GM21825 (cell line): ENCODE measurements around the gene DHX8.

Experiments
- ATAC-seq: cut with Tn5 transposase; IDR thresholded peaks from one replicate; pipeline ENCODE4 v1.9.1; 2021; ENCODE audit warnings: mild to moderate bottlenecking, moderate library complexity; ENCODE audit not compliant: unreplicated experiment

DHX8 gene

DNA sequence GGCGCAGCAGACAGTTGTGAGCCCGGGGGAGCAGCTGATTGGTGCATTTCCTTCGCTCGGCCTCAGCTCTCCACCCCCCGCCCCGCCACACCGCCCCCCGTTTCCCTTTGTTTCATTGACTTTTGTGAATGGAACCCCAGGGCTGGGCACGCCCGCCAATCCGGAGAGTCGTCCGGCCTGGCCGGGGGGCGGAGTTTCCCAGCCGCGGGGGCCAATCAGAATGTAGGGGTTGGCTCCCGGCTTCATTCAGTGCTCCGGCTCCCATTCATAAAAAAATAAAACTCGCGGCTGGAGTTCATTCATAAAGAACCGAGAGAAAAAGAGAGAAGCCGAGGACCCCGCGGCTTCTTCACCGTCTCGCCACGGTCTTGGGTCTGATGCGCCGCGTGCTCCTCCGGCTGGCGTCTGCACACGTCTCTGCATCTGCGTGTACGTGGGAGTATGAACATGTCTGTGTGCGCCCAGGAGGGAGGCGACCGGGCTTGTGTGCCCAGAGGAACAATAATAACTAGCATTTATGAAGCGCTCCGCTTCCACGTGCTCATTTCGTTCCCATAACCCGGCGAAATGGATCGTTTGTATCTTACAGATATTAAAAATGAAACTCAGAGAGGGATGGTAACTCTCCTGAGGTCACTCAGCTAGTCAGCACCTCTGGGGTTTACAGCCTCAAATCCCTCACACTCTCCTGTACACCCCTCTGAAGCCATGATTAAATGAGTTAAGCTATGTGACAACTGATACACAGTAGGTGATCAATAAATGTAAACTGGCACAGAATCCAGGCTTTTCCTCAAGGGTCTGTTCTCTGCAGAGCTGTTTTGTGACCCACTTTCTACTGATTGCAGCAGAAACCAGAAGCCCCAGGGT lies 62.8 kb downstream of the DHX8 start, which contains the start of gene ETV4:
Gene ETV4, minus strand, starts transcription at position 22 of the 870 bp plus-strand sequence. CDS start 723 bp downstream, outside the sequence.
- ATAC-seq = peak; percentile 67

GRCh38 chr17:43547189-43547550 lies 63.4 kb downstream of the DHX8 start:
- no peak for ATAC-seq

DNA sequence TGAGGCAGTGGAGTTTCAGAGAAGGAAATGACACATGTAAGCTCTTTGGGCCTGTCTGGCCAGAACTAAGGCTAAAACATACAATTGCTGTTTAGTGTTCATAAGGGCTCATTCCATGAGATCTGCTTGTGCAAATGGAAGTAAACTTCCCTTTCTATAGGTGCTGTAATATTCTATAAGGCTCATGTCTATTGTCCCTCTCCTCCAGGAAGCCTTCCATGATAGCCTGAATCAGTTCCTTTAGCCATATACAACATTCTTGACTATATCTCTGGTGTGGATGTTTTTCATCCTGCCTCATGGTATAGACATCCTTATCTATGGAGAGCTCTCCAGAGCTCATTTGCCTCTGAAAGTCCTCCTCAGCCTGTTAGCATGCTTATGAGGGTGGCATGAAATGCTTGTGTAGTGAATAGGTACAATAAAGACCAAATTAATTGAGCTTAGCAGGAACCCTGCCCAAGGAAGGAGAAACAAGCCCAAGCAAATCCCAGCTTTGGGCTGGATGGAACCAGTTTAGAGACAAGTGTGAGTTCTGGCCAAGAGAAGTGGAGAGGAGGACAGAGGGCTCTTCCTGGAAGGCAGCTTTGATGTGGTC lies 64.0 kb downstream of the DHX8 start:
- no peak for ATAC-seq

GRCh38 chr17:43548689-43549379 lies 65.1 kb downstream of the DHX8 start:
- ATAC-seq = no peak

DNA sequence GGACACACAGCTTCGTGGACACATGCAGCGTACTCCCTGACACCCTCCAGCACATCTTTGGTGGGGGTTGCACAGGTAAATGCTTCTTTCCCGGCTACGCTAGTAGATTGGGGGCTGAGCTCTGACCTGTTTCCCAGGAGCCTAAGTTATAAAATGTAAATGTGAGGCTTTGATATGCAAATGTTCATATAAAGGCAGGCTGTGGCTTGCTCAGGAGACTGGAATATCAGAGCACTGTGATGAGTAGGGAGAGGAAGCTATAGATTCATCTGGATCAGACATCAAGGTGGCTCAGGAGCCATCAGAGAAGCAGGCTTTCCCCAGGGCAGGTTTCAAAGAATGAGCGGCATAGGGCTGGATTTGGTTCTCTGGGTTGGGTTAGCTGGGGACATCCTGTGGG lies 65.7 kb downstream of the DHX8 start:
- no peak for ATAC-seq

DNA sequence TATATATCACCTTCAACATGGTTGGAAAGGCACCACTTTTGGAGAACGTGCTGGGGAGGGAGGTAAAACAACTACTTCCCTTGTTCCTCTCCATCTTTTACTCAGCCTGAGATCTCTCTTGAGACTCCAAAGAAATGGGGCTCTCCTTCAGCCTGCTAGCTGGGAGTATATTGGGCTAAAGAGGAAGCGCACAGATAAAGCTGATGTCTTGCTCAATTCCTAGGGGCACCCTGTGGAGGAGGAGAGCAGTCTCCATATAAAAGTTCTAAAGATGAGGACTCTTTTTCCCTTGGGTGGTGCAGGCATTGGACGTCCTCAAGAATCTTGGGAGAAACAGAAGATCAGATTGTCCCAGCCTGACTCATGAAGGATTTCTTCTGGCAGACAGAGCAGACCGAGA lies 67.0 kb downstream of the DHX8 start:
- ATAC-seq = no peak

DNA sequence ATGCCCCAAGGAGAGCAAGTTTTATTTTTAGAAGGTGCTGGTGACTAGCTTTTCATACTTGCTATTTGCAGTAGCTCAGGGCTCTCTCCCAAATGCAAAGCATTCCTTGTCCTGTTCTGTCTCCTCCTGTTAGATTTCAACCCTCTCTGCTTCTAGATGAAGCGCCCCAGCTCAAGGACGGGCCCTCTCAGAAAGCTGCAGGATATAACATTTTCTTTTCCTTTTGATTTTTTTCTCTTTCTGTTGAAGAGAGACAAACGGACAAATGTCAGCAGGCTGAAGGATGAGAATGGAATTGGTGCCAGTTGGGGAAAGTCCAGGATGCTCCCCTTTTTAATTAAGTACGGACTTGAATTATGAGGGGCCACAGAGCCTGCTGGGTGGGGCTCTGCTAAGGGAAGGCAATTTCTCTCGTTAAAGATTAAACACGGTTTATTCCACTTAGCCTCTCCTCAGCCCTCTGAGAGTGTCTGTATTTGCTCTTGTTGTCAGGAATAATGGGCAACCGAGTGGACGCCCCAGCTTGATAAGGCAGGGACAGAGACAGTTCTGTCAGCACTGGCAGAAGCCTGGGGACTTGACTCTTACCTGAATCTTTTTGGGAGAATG lies 68.6 kb downstream of the DHX8 start:
- no peak for ATAC-seq

- no peak for ATAC-seq
Observed at GRCh38 chr17:43553573-43553972, 69.8 kb downstream of the DHX8 start.

GRCh38 chr17:43554857-43555256 lies 71.1 kb downstream of the DHX8 start:
- ATAC-seq = no peak

GRCh38 chr17:43556292-43556691 lies 72.5 kb downstream of the DHX8 start:
- ATAC-seq = no peak

DNA sequence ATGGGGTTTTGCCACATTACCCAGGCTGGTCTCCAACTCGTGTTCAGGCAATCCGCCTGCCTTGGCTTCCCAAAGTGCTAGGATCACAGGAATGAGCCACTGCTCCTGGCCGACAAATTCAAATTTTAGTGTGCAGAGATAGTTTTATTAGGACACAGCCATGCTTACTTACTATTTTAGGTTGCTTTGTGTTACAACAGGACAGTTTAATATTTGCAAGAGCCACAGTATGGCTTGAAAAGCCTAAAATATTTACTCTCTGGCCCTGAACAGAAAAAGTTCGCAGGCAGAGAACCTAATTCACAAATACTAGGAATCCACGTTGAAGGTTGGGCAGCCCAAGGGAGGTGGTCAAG lies 75.0 kb downstream of the DHX8 start:
- no peak for ATAC-seq

DNA sequence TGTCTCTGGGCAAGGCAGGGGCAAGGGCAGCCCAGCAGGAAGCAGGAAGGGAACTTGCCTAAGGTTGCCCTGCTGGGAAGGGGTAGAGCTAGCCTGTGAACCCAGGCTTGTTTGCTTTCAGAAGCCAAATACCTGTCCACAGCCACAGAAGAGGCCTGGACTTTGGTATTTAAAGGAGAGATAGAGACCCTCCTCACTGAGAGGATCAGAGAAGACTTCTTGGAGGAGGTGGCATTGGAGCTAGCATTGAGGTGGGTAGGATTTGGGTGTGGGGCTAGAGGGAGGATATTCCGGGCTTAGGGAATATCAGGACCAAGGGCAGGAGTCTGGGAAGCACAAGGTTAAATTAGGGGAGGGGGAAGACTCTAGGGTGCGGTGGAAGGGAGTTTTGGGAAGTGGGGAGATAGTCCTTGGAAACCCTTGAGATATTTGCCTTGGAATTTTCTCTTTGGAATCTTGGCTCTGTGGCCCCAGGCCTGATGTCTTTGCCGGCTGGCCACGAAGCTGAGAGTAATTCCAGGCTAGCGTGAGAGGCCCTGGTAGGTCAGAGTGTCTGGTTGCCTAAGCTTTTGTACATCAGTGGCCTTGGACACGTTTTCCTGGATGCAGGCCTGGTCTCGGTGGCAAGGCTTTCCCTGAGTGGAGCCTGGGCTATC lies 75.5 kb downstream of the DHX8 start:
- ATAC-seq = no peak

- ATAC-seq = no peak
Observed at GRCh38 chr17:43560461-43561427, 77.0 kb downstream of the DHX8 start.

DNA sequence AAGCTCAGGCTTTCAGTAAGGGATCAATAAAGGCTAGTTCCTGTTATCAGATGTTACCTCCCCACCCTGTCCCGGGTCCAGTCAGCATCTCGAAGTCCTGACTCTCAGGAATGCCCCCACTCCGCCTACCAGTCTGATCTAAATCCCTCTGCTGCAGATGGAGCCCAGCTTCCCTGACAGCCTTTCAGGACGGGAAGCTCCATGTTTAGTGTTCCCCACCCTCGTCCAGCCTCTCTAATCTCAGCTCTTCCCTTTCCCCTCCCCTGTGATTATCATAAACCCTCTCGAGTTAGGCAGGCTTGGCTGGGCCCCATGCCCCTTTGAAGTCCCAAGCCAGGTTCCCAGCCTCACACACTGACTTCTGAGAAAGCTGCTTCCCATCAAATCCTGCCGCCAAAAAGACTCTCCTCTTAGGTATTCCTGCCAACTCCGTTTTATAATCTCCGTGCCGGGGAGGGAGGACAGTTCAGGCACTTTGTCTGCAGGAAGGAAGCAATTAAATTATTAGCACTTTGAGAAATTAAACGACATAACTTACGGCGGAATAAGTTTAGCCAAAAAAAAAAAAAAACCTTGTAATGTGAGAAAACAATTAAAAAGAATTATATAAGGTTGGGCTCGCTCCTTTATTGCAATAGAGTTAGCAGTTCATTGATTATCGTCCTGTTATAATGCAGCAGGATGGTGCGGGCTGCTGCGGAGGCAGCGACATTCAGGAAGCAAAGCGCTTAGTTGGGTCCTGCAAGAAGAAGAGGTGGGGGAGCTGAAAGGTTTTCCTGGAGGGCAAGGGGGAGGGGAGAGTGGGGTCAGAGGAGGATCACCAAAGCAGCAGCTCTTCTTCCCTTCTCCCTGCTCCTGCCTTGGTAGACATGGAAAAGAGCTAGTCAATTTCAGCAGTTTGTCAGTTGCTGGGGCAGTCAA lies 79.2 kb downstream of the DHX8 start:
- ATAC-seq = no peak

DNA sequence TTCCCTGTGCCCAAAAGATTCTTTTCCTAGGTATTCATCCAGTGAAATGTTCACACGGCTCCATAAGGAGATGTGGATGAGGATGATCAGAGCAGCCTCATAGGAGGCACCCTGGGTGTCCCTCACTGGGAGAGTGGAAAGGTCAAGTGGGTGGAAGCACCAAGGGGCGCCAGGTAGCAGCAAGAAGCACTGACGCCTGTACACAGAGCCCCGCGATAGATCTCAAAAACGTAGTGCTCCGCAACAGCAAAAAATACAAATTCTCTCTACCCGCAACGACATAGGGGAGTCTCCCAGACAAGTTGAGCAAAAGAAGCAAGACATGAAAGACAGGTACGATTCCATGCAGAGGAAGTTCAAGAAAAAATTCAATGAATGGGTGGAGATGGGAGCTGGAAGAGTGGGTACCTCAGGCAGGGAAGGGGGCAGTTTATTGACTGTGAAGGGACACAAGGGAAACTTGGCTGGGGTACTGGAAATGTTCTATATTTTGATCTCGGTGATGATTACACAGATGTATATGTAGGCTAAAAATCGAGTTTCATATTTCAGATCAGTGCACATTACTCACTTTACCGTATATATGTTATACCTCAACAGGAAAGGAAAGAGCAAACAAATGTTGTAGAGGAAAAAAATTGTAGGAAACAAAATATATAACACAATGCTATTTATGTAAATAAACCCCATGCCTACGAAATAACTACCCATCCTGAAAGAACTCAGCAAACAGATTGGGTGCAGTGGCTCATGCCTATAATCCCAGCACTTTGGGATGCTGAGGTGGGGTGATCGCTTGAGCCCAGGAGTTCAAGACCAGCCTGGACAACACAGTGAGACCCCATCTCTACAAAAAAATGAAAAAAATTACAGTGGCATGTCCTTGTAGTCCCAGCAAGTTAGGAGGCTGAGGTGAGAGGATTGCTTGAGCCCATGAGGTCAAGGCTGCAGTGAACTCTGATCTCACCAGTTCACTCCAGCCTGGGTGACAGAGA lies 80.1 kb downstream of the DHX8 start:
- ATAC-seq = no peak

GRCh38 chr17:43568506-43569082 lies 84.8 kb downstream of the DHX8 start:
- no peak for ATAC-seq

- ATAC-seq = no peak
Observed at GRCh38 chr17:43570518-43570928, 86.7 kb downstream of the DHX8 start.
